GM18526 (cell line): ENCODE data around the gene WDR93.

Experiments used
- POLR2A ChIP-seq: IDR thresholded peaks from 3 replicates; pipeline ENCODE4 v1.6.1; 2011; ENCODE audit not compliant: insufficient read length; ENCODE audit errors: extremely low read depth

Gene WDR93

DNA sequence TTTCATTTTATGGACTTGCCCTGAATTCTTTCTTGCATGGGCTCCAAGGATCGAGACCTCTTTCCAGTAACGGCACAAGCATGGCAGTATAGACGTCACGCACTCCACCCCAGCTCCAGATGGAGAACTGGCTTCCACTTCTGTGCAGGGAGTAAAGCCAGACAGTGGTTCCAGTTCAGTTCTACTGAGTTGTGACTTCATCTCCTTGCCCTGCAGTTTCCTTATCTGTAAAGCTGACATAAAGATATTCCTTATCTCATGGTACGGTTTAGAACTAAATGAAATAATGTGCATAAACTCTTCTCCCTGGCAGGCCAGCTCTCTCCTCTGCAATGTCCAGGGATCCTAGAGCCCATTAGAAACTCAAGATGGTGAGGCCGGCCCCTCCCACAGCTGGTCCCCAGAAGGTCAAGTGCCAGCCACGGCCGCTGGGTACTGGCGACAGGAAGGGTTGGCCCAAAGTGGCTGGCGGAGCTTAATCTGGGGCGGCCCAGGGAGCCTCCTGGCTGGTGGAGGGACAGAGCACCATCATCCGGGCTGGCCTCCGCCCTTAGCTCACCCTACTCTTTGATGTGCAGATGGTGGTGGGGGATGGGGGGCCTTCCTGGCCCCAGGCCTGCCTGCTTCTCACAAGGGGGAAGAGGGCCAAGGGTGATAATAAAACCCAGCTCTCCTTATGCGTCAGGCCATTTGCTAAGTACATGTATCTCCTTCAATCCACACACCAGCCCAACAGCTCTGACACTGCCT lies 92.7 kb downstream of the WDR93 start:
- TF ChIP-seq POLR2A = no peak

DNA sequence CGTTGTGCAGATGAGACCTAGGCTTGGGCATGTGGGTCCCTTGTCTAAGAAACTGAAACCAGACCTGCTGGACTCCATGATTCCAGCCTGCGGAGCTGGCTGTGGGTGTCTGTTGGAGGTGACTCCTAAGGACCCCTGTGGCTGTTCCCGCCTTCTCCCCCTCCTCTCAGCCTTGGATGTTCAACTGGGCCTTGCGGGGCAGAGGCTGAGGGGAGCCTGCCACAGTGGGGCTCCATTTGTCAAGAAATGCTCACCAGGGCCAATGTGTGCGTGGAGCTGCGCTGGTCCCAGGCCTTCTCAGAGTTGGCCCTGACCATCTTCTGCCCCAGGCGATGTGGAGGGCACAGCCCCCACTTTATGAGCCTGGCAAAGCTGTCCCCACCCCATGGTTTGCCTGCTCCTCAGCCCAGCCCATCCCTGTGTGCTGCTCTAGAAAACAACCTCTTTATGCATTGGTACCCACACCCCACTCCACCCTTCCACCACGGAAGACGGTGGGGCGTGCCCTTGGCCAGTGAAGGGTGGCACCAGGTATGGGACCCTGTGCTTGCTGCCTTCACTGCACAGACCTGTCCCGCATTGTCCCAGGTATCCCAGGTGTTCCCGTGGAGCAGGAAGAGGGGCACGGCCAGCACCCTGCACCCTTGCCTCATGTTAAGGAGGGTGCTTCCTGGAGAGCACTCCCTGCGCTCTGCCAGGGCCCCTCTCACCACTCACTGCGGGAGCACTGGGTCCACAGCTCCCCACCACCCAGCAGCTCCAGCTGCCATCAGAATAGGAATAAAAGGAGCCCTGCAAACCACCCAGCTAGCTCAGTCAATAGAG lies 93.5 kb downstream of the WDR93 start:
- no peak for TF ChIP-seq POLR2A

DNA sequence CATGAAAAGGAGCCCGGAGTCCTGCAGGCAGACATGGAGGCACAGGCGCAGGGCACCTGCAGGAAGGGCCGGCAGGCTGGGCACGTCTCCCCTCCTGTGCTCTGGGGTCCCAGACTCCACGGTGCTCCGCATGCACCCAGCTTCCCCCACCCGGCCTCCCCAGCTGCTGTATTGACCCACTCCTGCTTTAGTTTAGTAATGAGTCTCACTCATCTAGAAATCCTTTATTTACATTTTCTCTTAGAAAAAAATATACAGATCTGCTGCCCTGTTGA lies 94.0 kb downstream of the WDR93 start:
- TF ChIP-seq POLR2A = no peak

DNA sequence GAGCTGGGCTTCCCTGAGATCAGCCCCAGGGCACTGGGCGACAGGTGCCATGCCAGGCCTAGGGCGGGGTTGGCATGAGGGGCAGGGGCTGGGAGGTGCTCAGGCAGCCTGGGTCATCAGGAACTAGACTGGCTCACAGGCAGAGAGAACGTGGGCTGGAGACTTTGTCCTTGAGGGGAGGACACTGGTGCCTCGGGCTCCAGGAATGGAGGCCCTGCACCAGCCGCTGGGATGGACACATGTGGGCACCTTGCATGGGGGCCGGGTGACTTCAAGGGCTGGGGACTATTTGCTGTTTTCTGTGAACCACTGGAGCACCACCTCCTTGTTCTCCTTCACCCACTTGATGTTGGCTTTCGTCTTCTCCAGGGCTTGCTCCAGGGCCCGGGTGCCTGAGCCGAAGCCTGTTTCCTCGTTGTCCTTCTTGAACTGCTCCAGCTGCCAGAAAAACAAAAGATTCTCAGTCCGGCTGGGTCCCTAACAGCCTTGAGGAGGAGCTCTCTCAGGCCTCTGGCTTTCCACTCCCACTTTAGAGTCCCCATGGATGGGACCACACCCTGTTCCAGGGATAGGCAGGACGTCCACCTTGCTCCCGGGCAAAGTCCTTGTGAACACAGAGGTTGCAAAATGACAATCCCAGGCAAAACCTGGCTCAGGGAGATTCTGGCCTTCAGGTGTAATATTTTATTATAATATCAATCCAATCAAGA lies 94.6 kb downstream of the WDR93 start:
- TF ChIP-seq POLR2A = no peak

DNA sequence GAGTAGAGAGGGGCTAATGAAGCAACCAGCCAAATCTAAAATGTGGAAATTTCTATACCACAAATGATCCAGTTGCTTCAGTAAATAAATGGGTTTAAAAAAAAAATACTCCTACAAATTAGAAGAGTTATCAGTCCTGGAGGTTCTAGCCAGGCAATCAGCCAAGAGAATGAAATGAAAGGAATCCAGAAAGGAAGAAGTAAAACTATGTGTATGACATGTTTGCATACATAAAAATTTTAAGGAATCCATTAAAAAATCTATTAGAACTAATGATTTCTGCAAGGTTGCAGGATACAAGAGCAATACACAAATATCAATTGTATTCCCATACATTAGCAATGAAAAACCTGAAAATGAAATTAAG lies 95.1 kb downstream of the WDR93 start:
- TF ChIP-seq POLR2A = no peak

DNA sequence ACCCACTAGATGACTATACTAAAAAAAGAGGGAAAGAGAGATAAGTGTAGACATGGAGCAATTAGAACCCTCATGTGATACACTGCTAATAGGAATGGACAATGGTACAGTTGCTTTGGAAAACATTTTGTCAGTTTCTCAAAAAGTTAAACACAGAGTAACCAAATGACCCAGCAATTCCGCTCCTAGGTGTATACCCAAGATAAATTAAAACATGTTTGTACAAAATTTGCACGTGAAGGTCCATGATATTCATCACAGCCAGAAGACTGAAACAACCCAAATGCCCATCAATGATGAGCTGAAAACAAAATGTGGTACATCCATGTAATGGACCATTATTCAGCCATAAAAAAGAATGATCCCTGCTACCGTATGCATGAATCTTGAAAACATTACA lies 97.3 kb downstream of the WDR93 start:
- TF ChIP-seq POLR2A = no peak

DNA sequence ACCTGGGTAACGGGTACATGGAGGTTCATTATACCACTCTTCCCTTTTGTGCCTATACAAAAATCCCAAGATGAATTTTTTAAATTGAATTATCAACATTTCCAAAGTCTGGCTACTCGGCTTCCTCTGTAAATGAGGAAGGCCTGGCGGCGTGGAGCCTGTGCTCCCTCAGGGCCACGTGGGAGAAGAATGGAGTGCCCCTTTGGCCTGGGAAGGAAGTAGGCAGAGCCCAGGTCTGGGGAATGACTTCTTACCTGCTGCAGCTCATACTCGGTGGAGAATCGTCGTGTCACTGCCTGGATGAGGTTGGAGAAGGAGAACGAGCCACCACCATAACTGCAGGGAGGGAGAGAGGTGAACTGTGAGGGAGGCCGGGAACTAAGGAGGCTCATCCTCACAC lies 99.6 kb downstream of the WDR93 start:
- TF ChIP-seq POLR2A = no peak

DNA sequence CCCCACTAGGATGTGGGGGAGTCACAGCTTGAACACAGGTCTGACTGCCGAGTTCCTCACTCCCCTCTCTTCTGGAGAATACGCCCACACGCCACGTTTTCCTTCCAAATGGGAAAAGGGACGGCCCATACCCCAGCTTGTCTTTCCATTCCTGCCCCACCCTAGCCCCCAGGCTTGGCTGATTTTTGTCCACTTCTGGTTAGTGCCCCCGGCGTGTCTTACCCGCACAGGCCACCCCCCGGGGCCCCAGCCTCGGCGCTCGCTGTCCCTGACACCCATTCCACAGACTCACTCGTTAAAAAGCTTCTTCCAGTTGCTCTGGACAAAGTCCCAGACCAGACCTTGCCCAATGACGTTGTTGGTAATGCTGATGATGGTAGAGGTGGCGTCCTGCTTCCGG lies 100.0 kb downstream of the WDR93 start:
- no peak for TF ChIP-seq POLR2A

DNA sequence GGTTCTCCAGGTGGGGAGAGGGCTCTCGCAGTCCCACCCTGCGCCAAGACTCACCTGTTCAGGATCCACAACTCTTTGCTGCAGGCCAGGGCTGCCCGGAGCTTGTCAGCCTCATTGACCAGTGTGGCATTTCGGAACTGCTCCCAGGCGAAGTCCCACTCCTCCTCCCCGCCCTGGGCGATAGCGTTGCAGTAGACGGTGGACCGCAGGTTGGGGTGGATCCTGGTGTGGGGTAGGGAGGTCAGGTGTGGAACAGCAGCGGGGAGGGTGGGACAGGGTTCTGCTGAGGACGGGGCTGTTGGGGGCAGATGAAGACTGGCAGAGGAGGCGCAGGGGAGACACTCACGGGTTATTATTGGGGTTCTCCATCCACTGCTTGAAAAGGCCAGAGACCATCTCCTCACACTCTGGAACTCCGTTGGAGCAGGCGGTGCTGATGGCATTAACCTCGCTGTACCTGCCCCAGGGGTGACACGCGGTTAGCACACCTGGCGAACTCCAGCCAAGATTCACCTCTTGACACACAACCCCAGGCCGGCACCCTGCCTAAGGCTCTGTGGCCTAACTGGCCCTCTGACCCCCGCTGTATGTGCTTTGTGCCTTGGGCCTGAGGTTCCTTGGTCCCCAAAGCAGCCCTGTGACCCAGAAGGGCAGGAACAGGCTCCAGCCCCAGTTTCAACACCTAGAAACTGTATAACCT lies 101.6 kb downstream of the WDR93 start:
- TF ChIP-seq POLR2A = no peak
